Ovary (tissue), 9 donors: ENCODE data around the gene RABAC1. TPM values are rescaled to one million over a fixed set of nuclear protein-coding genes. Genes with fewer than 3 reads are reported as not detected.
A peak's percentile ranks its signal among the peaks of the same experiment; 100 is the strongest.

ENCODE experiments used
- DNase-seq, 5 donors: peaks; one replicate each; pipeline ENCODE4 v3.0.0-alpha.2; 2019 to 2020
- H3K27ac ChIP-seq, 2 donors: fragments of 200-600 bp; one replicate each; pipeline versions ENCODE4 v1.5.1 to v1.8.0; 2019 to 2022
- H3K27me3 ChIP-seq: fragments of 200-600 bp; one replicate; pipeline ENCODE4 v1.8.0; 2022
- H3K36me3 ChIP-seq: fragments of 200-600 bp; sonication (generic); one replicate; pipeline ENCODE4 v1.5.1; 2019
- H3K4me1 ChIP-seq: one replicate; pipeline ENCODE4 v1.8.1; 2013; ENCODE audit warnings: mild to moderate bottlenecking, moderate library complexity; ENCODE audit not compliant: insufficient read depth
- H3K4me3 ChIP-seq: fragments of 200-600 bp; sonication (generic); one replicate; pipeline ENCODE4 v1.5.1; 2017
- H3K9me3 ChIP-seq, 2 donors: fragments of 200-600 bp in 1 of 2; sonication (generic) in 1 of 2; one replicate each; pipeline versions ENCODE4 v1.5.1 to v1.8.1; 2013 to 2019; ENCODE audit warnings: mild to moderate bottlenecking in 1 of 2, moderate library complexity in 1 of 2
- CTCF ChIP-seq, 3 donors: fragments of 450-650 bp in 2 of 3; fragments of 200-600 bp in 1 of 3; IDR thresholded peaks; one replicate each; pipeline versions ENCODE4 v1.5.1 to v1.8.0; 2016 to 2022; ENCODE audit warnings: antibody characterized with exemption in 3 of 3, mild to moderate bottlenecking in 1 of 3
- EP300 ChIP-seq: sonication (generic); formaldehyde crosslinking; IDR thresholded peaks from one replicate; pipeline ENCODE4 v1.6.1; 2017; ENCODE audit warnings: antibody characterized with exemption
- POLR2A ChIP-seq: fragments of 450-650 bp; IDR thresholded peaks from one replicate; pipeline ENCODE4 v1.6.1; 2017; ENCODE audit warnings: antibody characterized with exemption, mild to moderate bottlenecking, moderate library complexity
- WGBS, 3 donors: extraction: QIAGEN DNeasy Blood & Tissue Kit in 1 of 3; methylation state at CpG; one replicate each; pipeline versions ENCODE4 v1.1.5 to v1.1.7; 2013 to 2017; 5-methylcytosine and 5-hydroxymethylcytosine counted together
- intact Hi-C, 4 donors: fragments of 100-400 bp; cut with DNase I; formaldehyde crosslinking; loops; one replicate each; pipeline versions ENCODE4 v1.11.0 to v1.15.1; 2022 to 2023
- polyA plus RNA-seq, 2 donors: library from polyadenylated mRNA; stranded (reverse); fragments of 200-250 nt in 1 of 2; fragments of 350-450 nt in 1 of 2; fragmentation: Illumina TruSeq in 1 of 2; extraction: RNeasy Lipid Tissue Mini Kit (QIAGEN cat#74804) in 1 of 2; gene quantifications; one replicate each; pipeline ENCODE4 v1.2.3, GENCODE V29; 2013 to 2014
- total RNA-seq, 7 donors: library from RNA; depleted of rRNA in 2 of 7; stranded (reverse); fragments of >200 nt in 2 of 7; fragmentation: NEBNext Ultra II Directional in 3 of 7; extraction: Animal tissue kit (Norgen Biotek cat#: 25700) in 3 of 7; gene quantifications; one replicate each; pipeline versions ENCODE4 v1.1.0 to v1.2.4, GENCODE V29; 2016 to 2023
- donor health status: DM: no; HTN: no; CAD: no; lungs with moderate emphysema.
- donor health status: DM: no; HTN: no; CAD: no.
- donor health status: Bipolar disorder and iron deficiency.
- donor health status: DM: yes; HTN: yes; CAD: no.
- donor health status: DM: no; HTN: no; CAD: no.
- donor health status: DM: yes; HTN: yes; CAD: no.

Gene RABAC1
- total and polyA plus RNA-seq, 9 donors = 21.2 to 224 (median 147) TPM

GRCh38 chr19:41928221-41928683, 30.9 kb downstream of the RABAC1 start, which contains the start of gene ERFL:
TSS of gene ERFL (minus strand) at chr19:41928449. CDS start at chr19:41912919, 15,530 bp downstream.
- no peaks in the 10 kb centered on the region for H3K36me3 ChIP-seq
- no peaks in the 10 kb centered on the region for H3K27me3 ChIP-seq
- peak within 1 kb of the TSS; percentile 17 for H3K4me3 ChIP-seq
- no peak within 1 kb of the TSS for H3K27ac ChIP-seq
- peaks cover 5% of the 10 kb centered on the region for H3K4me1 ChIP-seq
- no peaks in the 10 kb centered on the region for H3K9me3 ChIP-seq
- WGBS, 3 donors = 0 to 1% (median 1%) methylated on average over 49 of the region's 49 CpGs
- TF ChIP-seq CTCF (IDR thresholded peaks at IDR 0.05) (no peak), EP300 (no peak), POLR2A (no peak)
- no peak for DNase-seq
- intact Hi-C loops = no loop called here

GRCh38 chr19:41927497-41928192, 31.5 kb downstream of the RABAC1 start:
- TF ChIP-seq CTCF (IDR thresholded peaks at IDR 0.05) = no peak
- no peak for TF ChIP-seq POLR2A
- TF ChIP-seq EP300 = no peak
- H3K36me3 ChIP-seq = no peaks in the 10 kb centered on the region
- no peak overlapping the region for H3K4me3 ChIP-seq
- no peaks in the 10 kb centered on the region for H3K27me3 ChIP-seq
- no peak for DNase-seq
- peaks cover 5% of the 10 kb centered on the region for H3K4me1 ChIP-seq
- WGBS, 3 donors = 3 to 7% (median 5%) methylated on average over 43 of the region's 43 CpGs
- H3K9me3 ChIP-seq = no peaks in the 10 kb centered on the region
- intact Hi-C loops = no loop called here
- no peak overlapping the region for H3K27ac ChIP-seq

- Histone ChIP-seq H3K9me3 (no peaks in the 10 kb centered on the region), H3K27ac (no peak overlapping the region), H3K27me3 (no peaks in the 10 kb centered on the region), H3K4me1 (peaks cover 5% of the 10 kb centered on the region), H3K4me3 (no peak overlapping the region), H3K36me3 (no peaks in the 10 kb centered on the region)
- no peak for DNase-seq
- WGBS, 3 donors = 52 to 58% (median 56%) methylated on average over 16 of the region's 16 CpGs
- TF ChIP-seq CTCF (IDR thresholded peaks at IDR 0.05) = no peak
- TF ChIP-seq POLR2A = no peak
- TF ChIP-seq EP300 = no peak
- intact Hi-C loops = no loop called here
These were observed 32.2 kb downstream of the RABAC1 start for GRCh38 chr19:41926763-41927496.

- no peak overlapping the region for H3K4me3 ChIP-seq
- H3K9me3 ChIP-seq = no peaks in the 10 kb centered on the region
- WGBS, 3 donors = 26 to 41% (median 31%) methylated on average over 27 of the region's 27 CpGs
- intact Hi-C loops = no loop called here
- TF ChIP-seq POLR2A = no peak
- no peak for TF ChIP-seq CTCF (IDR thresholded peaks at IDR 0.05)
- TF ChIP-seq EP300 = no peak
- H3K27me3 ChIP-seq = no peaks in the 10 kb centered on the region
- no peak overlapping the region for H3K27ac ChIP-seq
- no peak for DNase-seq
- no peaks in the 10 kb centered on the region for H3K36me3 ChIP-seq
- peaks cover 5% of the 10 kb centered on the region for H3K4me1 ChIP-seq
These were observed 32.9 kb downstream of the RABAC1 start for GRCh38 chr19:41926028-41926762.
